Upper lobe of left lung (tissue), 6 donors: Measurements from ENCODE around the gene SLA2. TPM values are rescaled to one million over a fixed set of nuclear protein-coding genes. Genes with fewer than 3 reads are reported as not detected.

Source experiments
- ATAC-seq, 2 donors: fragments of 200-7000 bp; cut with Tn5 transposase; one replicate each; pipeline ENCODE4 v1.9.1; 2022; ENCODE audit warnings: mild to moderate bottlenecking in 2 of 2, moderate library complexity in 2 of 2; ENCODE audit not compliant: low FRiP score in 2 of 2
- DNase-seq, 2 donors: peaks; one replicate each; pipeline ENCODE4 v3.0.0-alpha.2; 2019 to 2020
- H3K27ac ChIP-seq, 4 donors: fragments of 200-600 bp; sonication (generic); one replicate each; pipeline ENCODE4 v1.5.1; 2016 to 2019
- H3K27me3 ChIP-seq, 4 donors: fragments of 200-600 bp; sonication (generic); one replicate each; pipeline ENCODE4 v1.5.1; 2017 to 2019
- H3K36me3 ChIP-seq, 4 donors: fragments of 200-600 bp; sonication (generic); one replicate each; pipeline ENCODE4 v1.5.1; 2016 to 2019
- H3K4me1 ChIP-seq, 4 donors: fragments of 200-600 bp; sonication (generic); one replicate each; pipeline ENCODE4 v1.5.1; 2018 to 2019
- H3K4me3 ChIP-seq, 4 donors: fragments of 200-600 bp; sonication (generic); one replicate each; pipeline ENCODE4 v1.5.1; 2017 to 2019; ENCODE audit warnings: mild to moderate bottlenecking in 2 of 4, moderate library complexity in 1 of 4
- H3K9me3 ChIP-seq, 4 donors: fragments of 200-600 bp; sonication (generic); one replicate each; pipeline ENCODE4 v1.5.1; 2018 to 2019
- EP300 ChIP-seq, 4 donors: sonication (generic); formaldehyde crosslinking; IDR thresholded peaks; one replicate each; pipeline ENCODE4 v1.5.1; 2017; ENCODE audit warnings: antibody characterized with exemption in 4 of 4, control low read depth in 2 of 4
- POLR2A ChIP-seq, 4 donors: fragments of 450-650 bp; IDR thresholded peaks; one replicate each; pipeline ENCODE4 v1.5.1; 2016 to 2017; ENCODE audit warnings: antibody characterized with exemption in 4 of 4, mild to moderate bottlenecking in 2 of 4
- POLR2AphosphoS5 ChIP-seq, 2 donors: sonication (generic); formaldehyde crosslinking; IDR thresholded peaks; one replicate each; pipeline ENCODE4 v1.5.1; 2017; ENCODE audit warnings: antibody characterized with exemption in 2 of 2
- WGBS, 2 donors: methylation state at CpG; one replicate each; pipeline ENCODE4 v1.1.5; 2017 to 2018; 5-methylcytosine and 5-hydroxymethylcytosine counted together
- total RNA-seq, 6 donors: library from RNA; depleted of rRNA in 4 of 6; stranded (reverse); fragments of >200 nt in 4 of 6; gene quantifications; one replicate each; pipeline versions ENCODE4 v1.1.0 to v1.2.1, GENCODE V29; 2016 to 2021
- TF ChIP-seq, protein P1 (sequence below), 6 experiments: fragments of 450-650 bp in 4 of 6; fragments of 200-600 bp in 2 of 6; sonication (generic) in 2 of 6; IDR thresholded peaks; one replicate each; pipeline ENCODE4 v1.5.1; 2016 to 2019; ENCODE audit warnings: antibody characterized with exemption in 6 of 6
- donor health status: DM: no; HTN: no; CAD: no; lungs with moderate emphysema.
- donor health status: DM: no; HTN: yes; CAD: no; lungs with severe emphysema.

SLA2 gene
- total RNA-seq, 6 donors from 2014 or later = 0.97 to 6.9 (median 3.0) TPM

DNA sequence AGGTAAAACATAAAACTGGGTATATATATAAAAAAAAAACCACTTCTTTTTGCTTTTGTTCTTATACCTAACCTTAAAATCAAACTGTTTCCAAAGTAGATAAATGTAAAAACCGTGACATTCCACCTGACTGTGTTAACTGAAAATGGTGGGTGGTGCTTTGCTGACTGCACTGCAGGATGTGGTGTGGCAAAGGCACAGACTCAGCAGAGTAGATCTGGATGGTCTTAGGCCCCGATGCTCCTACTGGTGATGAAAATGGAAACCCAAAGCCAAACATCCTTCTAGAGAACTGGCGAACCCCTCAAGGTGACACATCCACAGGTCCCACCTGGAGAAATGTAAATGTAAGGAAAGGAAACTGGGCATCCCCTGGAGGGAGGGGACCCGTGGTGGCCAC, 63.7 kb downstream of the SLA2 start:
- H3K4me3 ChIP-seq = no peak overlapping the region
- no peak for TF ChIP-seq POLR2AphosphoS5 (IDR thresholded peaks at IDR 0.05)
- no peak for TF ChIP-seq EP300 (IDR thresholded peaks at IDR 0.05)
- TF ChIP-seq POLR2A (IDR thresholded peaks at IDR 0.05) = no peak
- TF ChIP-seq, protein P1, sequence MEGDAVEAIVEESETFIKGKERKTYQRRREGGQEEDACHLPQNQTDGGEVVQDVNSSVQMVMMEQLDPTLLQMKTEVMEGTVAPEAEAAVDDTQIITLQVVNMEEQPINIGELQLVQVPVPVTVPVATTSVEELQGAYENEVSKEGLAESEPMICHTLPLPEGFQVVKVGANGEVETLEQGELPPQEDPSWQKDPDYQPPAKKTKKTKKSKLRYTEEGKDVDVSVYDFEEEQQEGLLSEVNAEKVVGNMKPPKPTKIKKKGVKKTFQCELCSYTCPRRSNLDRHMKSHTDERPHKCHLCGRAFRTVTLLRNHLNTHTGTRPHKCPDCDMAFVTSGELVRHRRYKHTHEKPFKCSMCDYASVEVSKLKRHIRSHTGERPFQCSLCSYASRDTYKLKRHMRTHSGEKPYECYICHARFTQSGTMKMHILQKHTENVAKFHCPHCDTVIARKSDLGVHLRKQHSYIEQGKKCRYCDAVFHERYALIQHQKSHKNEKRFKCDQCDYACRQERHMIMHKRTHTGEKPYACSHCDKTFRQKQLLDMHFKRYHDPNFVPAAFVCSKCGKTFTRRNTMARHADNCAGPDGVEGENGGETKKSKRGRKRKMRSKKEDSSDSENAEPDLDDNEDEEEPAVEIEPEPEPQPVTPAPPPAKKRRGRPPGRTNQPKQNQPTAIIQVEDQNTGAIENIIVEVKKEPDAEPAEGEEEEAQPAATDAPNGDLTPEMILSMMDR (IDR thresholded peaks at IDR 0.05) = no peak
- peaks cover 0 to 41% (median 26%) of the 10 kb centered on the region in 4 donors for H3K36me3 ChIP-seq
- H3K9me3 ChIP-seq = no peaks in the 10 kb centered on the region
- H3K27me3 ChIP-seq = no peaks in the 10 kb centered on the region
- DNase-seq = no peak
- ATAC-seq = no peak
- no peaks in the 10 kb centered on the region for H3K4me1 ChIP-seq
- WGBS, 2 donors = 76 to 85% methylated on average over 4 of the region's 4 CpGs
- H3K27ac ChIP-seq = no peak overlapping the region

DNA sequence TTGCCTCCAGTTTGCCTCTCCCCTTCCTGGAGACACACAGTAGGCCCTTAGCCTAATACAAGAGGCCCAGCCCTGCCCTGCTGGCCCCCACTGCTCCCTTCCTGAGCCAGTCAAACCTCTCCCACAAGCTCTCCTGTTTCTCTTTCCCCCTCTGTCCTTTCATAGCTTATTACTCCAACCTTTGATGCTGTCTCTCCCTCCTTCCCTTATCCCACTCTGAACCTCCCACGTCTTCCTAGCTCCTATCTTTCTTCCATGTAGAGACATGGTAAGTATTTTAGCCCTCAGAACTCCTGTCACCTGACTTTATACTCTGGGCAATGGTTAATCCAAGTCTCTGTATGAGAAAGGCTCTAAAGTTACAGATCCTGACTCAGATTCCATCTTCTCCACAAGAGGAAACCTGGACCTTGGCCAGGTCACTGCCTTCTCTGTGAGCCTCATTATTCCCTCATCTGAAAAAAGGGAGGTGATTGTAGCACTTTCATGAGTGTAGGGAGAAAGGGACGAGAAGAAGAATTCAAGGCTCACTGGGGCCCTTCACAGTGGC, 65.9 kb downstream of the SLA2 start:
- no peak for ATAC-seq
- Histone ChIP-seq H3K36me3 (peaks cover 0 to 41% (median 26%) of the 10 kb centered on the region in 4 donors), H3K27ac (no peak overlapping the region), H3K4me3 (no peak overlapping the region), H3K27me3 (no peaks in the 10 kb centered on the region), H3K9me3 (no peaks in the 10 kb centered on the region), H3K4me1 (peaks cover 9 to 17% (median 13%) of the 10 kb centered on the region in 4 donors)
- TF ChIP-seq EP300 (IDR thresholded peaks at IDR 0.05) (no peak), POLR2A (IDR thresholded peaks at IDR 0.05) (no peak)
- no peak for DNase-seq
- 84 to 87% methylated on average over 2 of the region's 2 CpGs for WGBS, 2 donors

DNA sequence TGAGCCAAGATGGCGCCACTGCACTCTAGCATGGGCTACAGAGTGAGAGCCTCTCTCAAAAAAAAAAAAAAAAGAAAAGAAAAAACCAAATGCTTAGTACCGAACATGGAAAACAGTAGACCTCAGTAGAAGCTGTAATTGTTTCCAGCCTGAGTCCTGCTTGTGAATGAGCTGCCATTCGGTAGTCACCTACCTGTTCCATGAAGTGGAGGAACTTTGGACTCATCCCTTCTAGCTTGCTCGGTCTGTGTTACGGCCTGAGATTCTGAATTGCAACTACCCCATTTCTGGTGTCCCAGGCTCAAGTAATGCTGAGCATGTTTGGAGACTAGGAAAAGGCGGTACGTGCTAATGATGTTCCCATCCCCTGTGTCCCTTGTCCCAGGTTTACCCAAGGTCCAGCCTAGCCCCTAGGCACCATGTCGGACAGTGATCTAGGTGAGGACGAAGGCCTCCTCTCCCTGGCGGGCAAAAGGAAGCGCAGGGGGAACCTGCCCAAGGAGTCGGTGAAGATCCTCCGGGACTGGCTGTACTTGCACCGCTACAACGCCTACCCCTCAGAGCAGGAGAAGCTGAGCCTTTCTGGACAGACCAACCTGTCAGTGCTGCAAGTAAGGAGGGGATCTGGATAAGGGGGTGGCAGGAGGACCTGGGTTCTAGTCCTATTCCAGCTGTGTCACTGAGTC, 67.5 kb downstream of the SLA2 start:
- H3K27ac ChIP-seq = no peak overlapping the region
- 90 to 98% methylated on average over 14 to 15 of the region's 15 CpGs for WGBS, 2 donors
- H3K4me1 ChIP-seq = peaks cover 15 to 25% (median 20%) of the 10 kb centered on the region in 4 donors
- H3K9me3 ChIP-seq = no peaks in the 10 kb centered on the region
- no peak for ATAC-seq
- H3K36me3 ChIP-seq = peaks cover 0 to 41% (median 26%) of the 10 kb centered on the region in 4 donors
- no peak for TF ChIP-seq POLR2AphosphoS5 (IDR thresholded peaks at IDR 0.05)
- TF ChIP-seq, protein P1 (IDR thresholded peaks at IDR 0.05) = no peak
- TF ChIP-seq POLR2A (IDR thresholded peaks at IDR 0.05) = no peak
- no peak for TF ChIP-seq EP300 (IDR thresholded peaks at IDR 0.05)
- H3K4me3 ChIP-seq = no peak overlapping the region
- no peak for DNase-seq
- no peaks in the 10 kb centered on the region for H3K27me3 ChIP-seq

DNA sequence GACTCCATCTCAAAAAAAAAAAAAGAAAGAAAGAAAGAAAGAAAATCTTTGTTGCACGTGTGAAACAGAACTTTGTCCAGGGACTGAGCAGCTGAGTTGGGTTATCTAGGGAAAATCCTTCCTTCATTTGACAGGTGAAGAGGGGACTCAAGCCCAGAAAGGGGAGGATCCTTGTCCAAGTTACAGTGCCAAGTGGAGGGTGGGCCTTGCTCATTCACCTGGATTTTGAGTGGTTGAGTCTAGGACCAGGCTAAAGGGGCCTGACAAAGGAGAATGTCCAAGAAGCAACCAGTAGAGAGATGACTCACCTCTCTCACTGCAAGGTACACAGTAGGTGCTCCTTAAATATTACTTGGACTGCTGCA, 69.9 kb downstream of the SLA2 start:
- Histone ChIP-seq H3K4me3 (no peak overlapping the region), H3K27ac (peak overlapping the region in 2 of 4 donors; percentile 90 to 91), H3K4me1 (peaks cover 19 to 37% (median 23%) of the 10 kb centered on the region in 4 donors), H3K27me3 (no peaks in the 10 kb centered on the region), H3K9me3 (no peaks in the 10 kb centered on the region), H3K36me3 (peaks cover 0 to 21% (median 19%) of the 10 kb centered on the region in 4 donors)
- TF ChIP-seq POLR2A (IDR thresholded peaks at IDR 0.05) = no peak
- TF ChIP-seq, protein P1 (IDR thresholded peaks at IDR 0.05) = no peak
- TF ChIP-seq POLR2AphosphoS5 (IDR thresholded peaks at IDR 0.05) = no peak
- TF ChIP-seq EP300 (IDR thresholded peaks at IDR 0.05) = no peak
- ATAC-seq = no peak
- 40 to 53% methylated on average over 1 of the region's 1 CpG for WGBS, 2 donors
- no peak for DNase-seq

DNA sequence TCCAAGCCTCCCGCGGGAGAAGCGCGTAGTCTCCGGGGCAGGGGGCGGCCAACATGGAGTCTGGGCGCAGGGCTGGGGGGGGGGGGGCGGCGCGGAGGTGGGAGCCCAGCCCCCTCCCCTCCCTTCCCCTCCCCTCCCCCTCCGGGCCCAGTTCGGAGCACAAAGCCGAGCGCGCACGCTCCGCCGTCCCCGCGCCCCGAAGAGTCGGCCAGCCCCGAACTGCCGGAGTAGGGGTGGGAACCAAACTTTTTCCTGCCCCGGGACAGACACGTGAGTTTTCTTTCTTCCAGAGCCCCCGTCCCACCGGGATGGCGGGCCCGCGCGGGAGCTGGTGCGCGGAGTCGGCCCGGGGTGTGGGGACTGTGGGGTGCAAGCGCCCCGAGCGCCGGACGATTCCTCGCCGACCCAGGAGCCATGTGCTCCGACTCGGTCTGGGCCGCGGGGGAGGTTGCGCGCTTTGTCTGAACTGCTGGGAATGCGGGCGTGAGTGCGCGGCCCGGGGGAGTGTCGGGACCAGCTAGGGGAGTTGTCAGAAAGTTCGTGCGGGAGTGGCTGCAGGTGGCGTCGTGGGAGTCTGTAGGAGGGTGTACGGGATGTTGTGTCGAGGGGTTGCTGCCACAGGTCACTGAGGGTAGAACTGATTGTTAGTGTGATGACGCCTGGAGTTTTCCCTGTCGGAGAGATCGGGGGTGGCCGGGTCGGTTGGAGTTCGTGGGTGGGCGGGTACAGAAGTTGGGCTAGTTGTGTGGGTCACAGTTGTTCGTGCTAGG, 71.4 kb downstream of the SLA2 start:
- H3K4me3 ChIP-seq = peak overlapping the region; percentile 61 to 90 (median 80)
- 0 to 1% methylated on average over 21 to 54 of the region's 69 CpGs for WGBS, 2 donors
- TF ChIP-seq, protein P1 (IDR thresholded peaks at IDR 0.05) = peak in 1 of 6 experiments; percentile 21
- no peak for TF ChIP-seq EP300 (IDR thresholded peaks at IDR 0.05)
- TF ChIP-seq POLR2A (IDR thresholded peaks at IDR 0.05) = peak in 1 of 4 donors; percentile 59
- TF ChIP-seq POLR2AphosphoS5 (IDR thresholded peaks at IDR 0.05) = peak in 1 of 2 donors; percentile 21
- H3K4me1 ChIP-seq = peaks cover 19 to 37% (median 23%) of the 10 kb centered on the region in 4 donors
- ATAC-seq = peak; percentile 24 to 58
- peak overlapping the region; percentile 88 to 93 (median 90) for H3K27ac ChIP-seq
- peak; percentile 49 to 91 for DNase-seq
- H3K27me3 ChIP-seq = no peaks in the 10 kb centered on the region
- peaks cover 0 to 9% (median 7%) of the 10 kb centered on the region in 4 donors for H3K36me3 ChIP-seq
- no peaks in the 10 kb centered on the region for H3K9me3 ChIP-seq
